Body of pancreas (tissue), 4 donors: ENCODE measurements around the gene NDUFC1.

Experiments
- CTCF ChIP-seq, 7 experiments: fragments of 450-650 bp in 4 of 7; fragments of 200-600 bp in 3 of 7; sonication (generic) in 3 of 7; IDR thresholded peaks; one replicate each; pipeline ENCODE4 v1.5.1; 2016 to 2019; ENCODE audit warnings: antibody characterized with exemption in 7 of 7
- POLR2A ChIP-seq, 3 donors: fragments of 450-650 bp; IDR thresholded peaks; one replicate each; pipeline ENCODE4 v1.6.1; 2016; ENCODE audit warnings: antibody characterized with exemption in 3 of 3, mild to moderate bottlenecking in 2 of 3

GRCh38 chr4:139266583-139267257 lies 35.6 kb downstream of the NDUFC1 start:
- TF ChIP-seq POLR2A (IDR thresholded peaks at IDR 0.05) (no peak), CTCF (IDR thresholded peaks at IDR 0.05) (no peak)
